Panc1 (cell line): Measurements from ENCODE around the gene SLC25A6. TPM values are rescaled to one million over a fixed set of nuclear protein-coding genes. Genes with fewer than 3 reads are reported as not detected.

Experiments
- ATAC-seq: fragments of 200-7000 bp; cut with Tn5 transposase; 2 replicates; pipeline ENCODE4 v1.9.1; 2020; ENCODE audit warnings: mild to moderate bottlenecking, moderate library complexity
- BruUV-seq: library from RNA; stranded (reverse); fragments of 400-500 nt; replicated peaks from 2 replicates; lab custom pipeline; 2021; lab: Mats Ljungman, UMichigan
- CTCF ChIA-PET: fragments of 300-600 bp; sonication (Branson Sonifier 250); formaldehyde crosslinking; loops from one replicate; lab custom pipeline; 2022; ENCODE audit warnings: antibody characterized with exemption; lab: Charles Lee
- POLR2A ChIA-PET: fragments of 300-600 bp; sonication (Branson Sonifier 250); formaldehyde crosslinking; loops from one replicate; lab custom pipeline; 2022; ENCODE audit warnings: antibody characterized with exemption; lab: Charles Lee
- DNase-seq: peaks from one replicate; pipeline ENCODE4 v3.0.0-alpha.2; 2010; ENCODE audit warnings: low read depth, low spot score
- H3K27ac ChIP-seq: 2 replicates; pipeline ENCODE4 v1.5.1; 2011; ENCODE audit warnings: mild to moderate bottlenecking, low read length, inconsistent platforms
- H3K27me3 ChIP-seq: fragments of 200-500 bp; sonication (Bioruptor generic); 2 replicates; pipeline ENCODE4 v1.6.0; 2014; ENCODE audit warnings: low read length, inconsistent platforms; ENCODE audit not compliant: control insufficient read depth, insufficient read depth
- H3K36me3 ChIP-seq: fragments of 200-500 bp; sonication (Bioruptor generic); 2 replicates; pipeline ENCODE4 v1.5.1; 2014; ENCODE audit warnings: inconsistent platforms, mild to moderate bottlenecking, low read length, moderate library complexity; ENCODE audit not compliant: control insufficient read depth, insufficient read depth
- H3K4me1 ChIP-seq: 2 replicates; pipeline ENCODE4 v1.5.1; 2011; ENCODE audit warnings: inconsistent platforms, mild to moderate bottlenecking, low read length, moderate library complexity; ENCODE audit not compliant: control insufficient read depth, insufficient read depth
- H3K4me3 ChIP-seq, 2 experiments: 2 replicates each; pipeline ENCODE4 v1.5.1; 2011 to 2012; ENCODE audit warnings: low read depth in 2 of 2, low read length in 2 of 2, mild to moderate bottlenecking in 2 of 2, inconsistent platforms in 1 of 2, moderate library complexity in 1 of 2
- H3K9me3 ChIP-seq: fragments of 200-500 bp; sonication (Bioruptor generic); 2 replicates; pipeline ENCODE4 v1.5.1; 2014; ENCODE audit warnings: low read depth, mild to moderate bottlenecking, inconsistent platforms, low read length, moderate library complexity; ENCODE audit not compliant: control insufficient read depth, insufficient read depth
- CTCF ChIP-seq: fragments of 450-650 bp; IDR thresholded peaks from 2 replicates; pipeline ENCODE4 v1.5.1; 2017; ENCODE audit warnings: mild to moderate bottlenecking
- POLR2AphosphoS5 ChIP-seq: IDR thresholded peaks from 2 replicates; pipeline ENCODE4 v1.6.1; 2012; ENCODE audit warnings: mild to moderate bottlenecking, low read depth, low read length, moderate library complexity
- REST ChIP-seq, 2 experiments: IDR thresholded peaks; 2 replicates each; pipeline ENCODE4 v1.6.1; 2011 to 2012; ENCODE audit warnings: low read depth in 2 of 2, control low read depth in 1 of 2, low read length in 1 of 2, mild to moderate bottlenecking in 1 of 2, moderate library complexity in 1 of 2; ENCODE audit not compliant: insufficient read depth in 1 of 2
- SIN3A ChIP-seq: IDR thresholded peaks from 2 replicates; pipeline ENCODE4 v1.6.1; 2012; ENCODE audit warnings: low read depth, mild to moderate bottlenecking, low read length, moderate library complexity, borderline replicate concordance; ENCODE audit not compliant: insufficient read depth
- TCF7L2 ChIP-seq: IDR thresholded peaks from 2 replicates; pipeline ENCODE4 v1.6.1; 2011; ENCODE audit warnings: mild to moderate bottlenecking, low read depth, low read length, inconsistent platforms
- in situ Hi-C: cut with HindIII; loops from 2 replicates; pipeline ENCODE4 v1.10.0; 2016; ENCODE audit warnings: low sequenced_read_pairs, low pct_unique_long_range_greater_than_20kb
- intact Hi-C: fragments of 100-400 bp; cut with micrococcal nuclease; formaldehyde crosslinking; loops from one replicate; pipeline ENCODE4 v1.10.0; 2022; ENCODE audit not compliant: unreplicated experiment
- total RNA-seq: library from RNA; stranded (reverse); gene quantifications from one replicate; pipeline ENCODE4 v1.2.1, GENCODE V29; 2021; ENCODE audit not compliant: unreplicated experiment

The SLC25A6 gene
- total RNA-seq, 1 experiment from 2014 or later = 125 TPM

GRCh38 chrX:1422135-1422465 lies 30.2 kb upstream of the SLC25A6 start:
- POLR2A ChIA-PET = no interaction called here
- Histone ChIP-seq H3K4me1 (no peaks in the 10 kb centered on the region), H3K27me3 (no peaks in the 10 kb centered on the region), H3K9me3 (no peaks in the 10 kb centered on the region), H3K4me3 (no peak overlapping the region), H3K36me3 (no peaks in the 10 kb centered on the region), H3K27ac (no peak overlapping the region)
- ATAC-seq = no peak
- no TSS peak for BruUV-seq
- DNase-seq = no peak
- in situ Hi-C loops (no loop called here), intact Hi-C loops (no loop called here)
- CTCF ChIA-PET = no interaction called here
- TF ChIP-seq SIN3A (no peak), CTCF (no peak), POLR2AphosphoS5 (no peak), REST (IDR thresholded peaks at IDR 0.05; ENCODE audit: insufficient read depth in 1 of 2, low read depth in 2 of 2, low read length in 1 of 2) (no peak), TCF7L2 (no peak)

GRCh38 chrX:1421433-1422134 lies 29.7 kb upstream of the SLC25A6 start:
- no TSS peak for BruUV-seq
- no peak for TF ChIP-seq REST (IDR thresholded peaks at IDR 0.05; ENCODE audit: insufficient read depth in 1 of 2, low read depth in 2 of 2, low read length in 1 of 2)
- TF ChIP-seq POLR2AphosphoS5 = no peak
- TF ChIP-seq TCF7L2 = no peak
- TF ChIP-seq CTCF = no peak
- H3K4me1 ChIP-seq = no peaks in the 10 kb centered on the region
- H3K36me3 ChIP-seq = no peaks in the 10 kb centered on the region
- CTCF ChIA-PET = no interaction called here
- DNase-seq (no peak), ATAC-seq (no peak; the same call in 1 of the 2 replicates)
- H3K4me3 ChIP-seq = no peak overlapping the region
- POLR2A ChIA-PET = no interaction called here
- no peak overlapping the region for H3K27ac ChIP-seq
- no peaks in the 10 kb centered on the region for H3K27me3 ChIP-seq
- intact Hi-C loops (no loop called here), in situ Hi-C loops (no loop called here)
- H3K9me3 ChIP-seq = no peaks in the 10 kb centered on the region
